ENCODE results near the gene ZNF90. TPM values are rescaled to one million over a fixed set of nuclear protein-coding genes. Genes with fewer than 3 reads are reported as not detected.

ZNF90 gene
- total and polyA plus RNA-seq, 12 donors = 0.47 to 2.4 (median 0.75) TPM

- Histone ChIP-seq H3K9me3 (peaks cover 0 to 12% (median 0%) of the 10 kb centered on the region in 11 donors), H3K4me3 (peak within 1 kb of the TSS; percentile 61 to 87 (median 76)), H3K27ac (peak within 1 kb of the TSS in 9 of 10 donors; percentile 54 to 87 (median 71)), H3K4me1 (peaks cover 0 to 17% (median 9%) of the 10 kb centered on the region in 9 donors), H3K36me3 (peaks cover 0 to 29% (median 0%) of the 10 kb centered on the region in 9 donors), H3K27me3 (no peaks in the 10 kb centered on the region)
- 0% methylated on average over 25 of the region's 25 CpGs for WGBS, 2 donors
- ATAC-seq (peak; percentile 97 to 99 (median 98)), DNase-seq (peak; percentile 94 to 97)
- TF ChIP-seq CTCF (IDR thresholded peaks at IDR 0.05) = no peak
- intact Hi-C loops (cut with DNase I) = loop anchor here in 3 of 10 donors (10.0 kb wide), 3 partner anchors 92 to 122 kb away; partner anchors contain the start of gene ZNF90 (in 1 of the 3)
These were observed 89.3 kb downstream of the ZNF90 start, which contains the start of gene ZNF486 for GRCh38 chr19:20167020-20167644. TSS of gene ZNF486 (plus strand) at chr19:20167214. CDS start at chr19:20167331, 117 bp downstream.

DNA sequence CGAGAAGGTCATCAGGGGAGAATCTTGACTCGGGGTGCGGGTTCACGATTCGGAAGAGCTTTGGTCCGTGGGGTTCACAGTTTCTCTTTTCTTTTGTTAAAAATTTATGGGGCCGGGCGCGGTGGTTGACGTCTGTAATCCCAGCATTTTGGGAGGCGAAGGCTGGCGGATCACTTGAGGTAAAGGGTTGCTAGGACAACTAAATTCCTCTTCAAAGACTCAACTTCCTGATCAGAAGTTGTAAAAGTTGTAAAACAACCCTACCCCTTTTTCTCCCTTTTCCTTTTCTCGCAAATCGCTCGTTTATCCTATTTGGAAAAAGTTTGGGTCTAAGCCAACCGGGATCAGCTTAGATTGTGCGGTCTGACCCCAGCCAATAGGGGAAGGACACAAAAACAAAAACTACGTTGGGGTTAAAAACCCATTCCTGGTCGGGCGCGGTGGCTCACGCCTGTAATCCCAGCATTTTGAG is 89.9 kb downstream of the ZNF90 start:
- TF ChIP-seq CTCF (IDR thresholded peaks at IDR 0.05) = no peak
- DNase-seq = no peak
- peak overlapping the region; percentile 61 to 87 (median 76) for H3K4me3 ChIP-seq
- peaks cover 0 to 35% (median 0%) of the 10 kb centered on the region in 9 donors for H3K36me3 ChIP-seq
- H3K27ac ChIP-seq = peak overlapping the region in 9 of 10 donors; percentile 54 to 87 (median 71)
- 8 to 12% methylated on average over 22 of the region's 22 CpGs for WGBS, 2 donors
- H3K4me1 ChIP-seq = peaks cover 0 to 17% (median 9%) of the 10 kb centered on the region in 9 donors
- H3K9me3 ChIP-seq = peaks cover 0 to 8% (median 0%) of the 10 kb centered on the region in 11 donors
- peak in 2 of 8 donors; percentile 8 to 15 for ATAC-seq
- H3K27me3 ChIP-seq = no peaks in the 10 kb centered on the region
- intact Hi-C loops (cut with DNase I) = loop anchor here in 3 of 10 donors (10.0 kb wide), 3 partner anchors 93 to 123 kb away; partner anchors contain the start of gene ZNF90 (in 1 of the 3)

Other genes starting within 250 kb of the ZNF90 start
- gene ZNF253, start 212.1 kb upstream of the ZNF90 start, total RNA-seq = 10 to 100 TPM in 5 of 10 donors, 1 to 10 TPM in 5; 4.8 to 13.0 (median 9.2) TPM
- gene ZNF253, start 212.1 kb upstream of the ZNF90 start, polyA plus RNA-seq = 1 to 10 TPM; 2.4 to 6.2 TPM
- gene ZNF93, start 177.1 kb upstream of the ZNF90 start, total RNA-seq = 1 to 10 TPM; 1.1 to 3.3 (median 1.9) TPM
- 1 to 10 TPM; 1.1 to 2.6 TPM for gene ZNF93, start 177.1 kb upstream of the ZNF90 start, polyA plus RNA-seq
- 1 to 10 TPM; 1.9 to 8.8 (median 4.8) TPM for gene ZNF682, start 38.5 kb upstream of the ZNF90 start, total RNA-seq
- gene ZNF682, start 38.5 kb upstream of the ZNF90 start, polyA plus RNA-seq = 10 to 100 TPM in 1 of 2 donors, 1 to 10 TPM in 1; 2.7 to 31.8 TPM
- gene ZNF486, start 89.2 kb downstream of the ZNF90 start, total RNA-seq = 1 to 10 TPM; 1.0 to 2.6 (median 2.3) TPM
- 1 to 10 TPM; 1.2 to 1.3 TPM for gene ZNF486, start 89.2 kb downstream of the ZNF90 start, polyA plus RNA-seq